Activated CD4-positive, alpha-beta T cell treated with anti-CD3 and anti-CD28 coated beads, Interleukin-2, amount 10 ng/mL, durations not matched to agents 7 days and 5 days (primary cell): ENCODE data around the gene SALL1. TPM values are rescaled to one million over a fixed set of nuclear protein-coding genes. Genes with fewer than 3 reads are reported as not detected.
A peak's percentile ranks its signal among the peaks of the same experiment; 100 is the strongest.

ENCODE experiments used
- CTCF ChIA-PET: fragments of 350-600 bp; sonication (Branson Sonifier 250); formaldehyde crosslinking; loops from one replicate; lab custom pipeline; 2021; ENCODE audit warnings: antibody characterized with exemption; lab: Charles Lee
- POLR2A ChIA-PET: fragments of 350-600 bp; sonication (Branson Sonifier 250); formaldehyde crosslinking; loops from one replicate; lab custom pipeline; 2021; ENCODE audit warnings: antibody characterized with exemption; lab: Charles Lee
- DNase-seq: peaks from one replicate; pipeline ENCODE4 v3.0.0-alpha.2; 2020
- H3K27ac Mint-ChIP-seq: one replicate; pipeline ENCODE4 v1.8.0; 2021; ENCODE audit warnings: mild to moderate bottlenecking, moderate library complexity, mixed read lengths
- H3K27me3 Mint-ChIP-seq: one replicate; pipeline ENCODE4 v1.8.0; 2021; ENCODE audit warnings: mixed read lengths
- H3K36me3 Mint-ChIP-seq: one replicate; pipeline ENCODE4 v1.8.0; 2021; ENCODE audit warnings: low read depth, mixed read lengths
- H3K4me1 Mint-ChIP-seq: one replicate; pipeline ENCODE4 v1.8.0; 2021; ENCODE audit warnings: mixed read lengths
- H3K4me3 Mint-ChIP-seq: one replicate; pipeline ENCODE4 v1.8.0; 2021; ENCODE audit warnings: mild to moderate bottlenecking, moderate library complexity, mixed read lengths
- H3K9me3 Mint-ChIP-seq: one replicate; pipeline ENCODE4 v1.8.0; 2021; ENCODE audit warnings: mixed read lengths
- total RNA-seq, 2 experiments: library from RNA; stranded (reverse); gene quantifications; one replicate each; pipeline ENCODE4 v1.2.3, GENCODE V29; 2021

The SALL1 gene
- total RNA-seq, 2 experiments from 2014 or later = not detected

DNA sequence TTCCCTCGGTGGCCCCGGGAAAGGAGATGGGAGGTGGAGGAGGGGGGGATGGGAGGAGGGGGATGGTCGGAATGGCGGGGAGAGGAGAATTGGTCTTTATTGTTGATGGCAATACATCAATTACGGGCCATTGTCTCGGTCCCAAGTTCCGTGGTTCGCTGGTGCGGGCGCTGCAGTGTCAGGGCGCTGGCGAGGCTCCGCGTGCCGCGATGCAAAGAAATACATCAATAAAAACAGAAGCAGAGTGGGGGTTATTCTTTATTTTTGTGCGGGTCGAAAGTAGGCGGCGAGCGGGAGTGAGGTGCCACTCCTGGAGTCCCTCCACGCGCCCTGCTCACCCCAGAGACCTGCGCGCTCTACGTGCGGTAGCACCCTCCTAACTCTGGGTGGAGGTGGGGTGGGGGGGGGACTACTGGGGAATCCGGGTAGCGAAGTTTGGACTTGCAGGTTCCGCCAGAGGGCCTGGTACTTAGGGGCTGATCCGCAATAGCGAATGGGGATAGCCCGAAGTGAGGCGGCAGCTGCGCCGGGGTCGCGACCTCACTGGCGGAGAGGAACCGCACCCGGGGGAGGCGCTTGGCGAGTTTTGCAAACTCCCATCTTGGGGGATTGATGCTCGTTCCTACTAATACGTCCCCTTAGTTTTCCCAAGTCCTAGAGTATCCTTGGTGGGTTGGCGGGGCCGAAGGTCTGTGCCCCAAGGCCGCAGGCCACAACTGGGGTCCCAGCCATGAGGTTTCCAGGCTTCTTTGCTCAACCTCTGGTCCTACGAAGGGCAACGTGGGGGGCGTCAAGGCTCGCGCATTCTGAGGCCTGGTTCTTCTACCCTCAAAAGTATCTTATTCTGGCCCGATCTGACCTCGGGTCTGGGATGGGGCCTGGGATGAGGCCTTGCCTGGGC is 3.5 kb upstream of the SALL1 start:
- H3K27me3 Mint-ChIP-seq = peaks cover 67% of the 10 kb centered on the region

DNA sequence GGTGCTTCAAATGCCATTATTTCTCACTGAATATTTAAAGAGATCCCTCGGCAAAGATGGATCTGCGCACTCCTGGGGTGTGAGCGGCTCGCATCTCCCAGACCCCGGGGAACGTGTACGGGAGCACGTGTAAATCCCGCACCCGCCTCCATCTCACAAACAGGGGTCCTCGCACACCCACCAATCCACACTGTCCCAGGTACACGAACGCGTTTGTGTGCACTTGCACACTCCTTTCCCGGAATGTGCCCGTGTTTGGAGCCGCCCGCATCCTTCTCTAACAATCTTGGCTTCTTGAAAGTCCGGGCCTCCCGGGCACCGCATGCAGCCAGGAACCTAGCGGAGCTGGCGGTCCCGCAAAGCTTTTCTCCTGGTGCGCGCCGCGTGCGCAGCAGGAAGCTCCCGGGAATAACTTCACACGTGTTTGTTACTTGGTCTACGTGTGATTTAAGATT is 2.5 kb upstream of the SALL1 start:
- ChIA-PET POLR2A (no interaction called here), CTCF (no interaction called here)
- H3K4me1 Mint-ChIP-seq = peaks cover 2% of the 10 kb centered on the region
- H3K4me3 Mint-ChIP-seq = peak overlapping the region; percentile 48
- H3K27me3 Mint-ChIP-seq = peaks cover 73% of the 10 kb centered on the region
- H3K9me3 Mint-ChIP-seq = peaks cover 2% of the 10 kb centered on the region
- H3K27ac Mint-ChIP-seq = peak overlapping the region; percentile 73
- H3K36me3 Mint-ChIP-seq = peaks cover 3% of the 10 kb centered on the region
- DNase-seq = no peak

More for the DNA sequence above, 3.5 kb upstream of the SALL1 start:
- H3K36me3 Mint-ChIP-seq = peaks cover 3% of the 10 kb centered on the region
- H3K4me1 Mint-ChIP-seq = peaks cover 2% of the 10 kb centered on the region
- H3K9me3 Mint-ChIP-seq = peaks cover 2% of the 10 kb centered on the region
- H3K27ac Mint-ChIP-seq = peak overlapping the region; percentile 54
- CTCF ChIA-PET = no interaction called here
- H3K4me3 Mint-ChIP-seq = no peak overlapping the region
- no peak for DNase-seq
- POLR2A ChIA-PET = no interaction called here

DNA sequence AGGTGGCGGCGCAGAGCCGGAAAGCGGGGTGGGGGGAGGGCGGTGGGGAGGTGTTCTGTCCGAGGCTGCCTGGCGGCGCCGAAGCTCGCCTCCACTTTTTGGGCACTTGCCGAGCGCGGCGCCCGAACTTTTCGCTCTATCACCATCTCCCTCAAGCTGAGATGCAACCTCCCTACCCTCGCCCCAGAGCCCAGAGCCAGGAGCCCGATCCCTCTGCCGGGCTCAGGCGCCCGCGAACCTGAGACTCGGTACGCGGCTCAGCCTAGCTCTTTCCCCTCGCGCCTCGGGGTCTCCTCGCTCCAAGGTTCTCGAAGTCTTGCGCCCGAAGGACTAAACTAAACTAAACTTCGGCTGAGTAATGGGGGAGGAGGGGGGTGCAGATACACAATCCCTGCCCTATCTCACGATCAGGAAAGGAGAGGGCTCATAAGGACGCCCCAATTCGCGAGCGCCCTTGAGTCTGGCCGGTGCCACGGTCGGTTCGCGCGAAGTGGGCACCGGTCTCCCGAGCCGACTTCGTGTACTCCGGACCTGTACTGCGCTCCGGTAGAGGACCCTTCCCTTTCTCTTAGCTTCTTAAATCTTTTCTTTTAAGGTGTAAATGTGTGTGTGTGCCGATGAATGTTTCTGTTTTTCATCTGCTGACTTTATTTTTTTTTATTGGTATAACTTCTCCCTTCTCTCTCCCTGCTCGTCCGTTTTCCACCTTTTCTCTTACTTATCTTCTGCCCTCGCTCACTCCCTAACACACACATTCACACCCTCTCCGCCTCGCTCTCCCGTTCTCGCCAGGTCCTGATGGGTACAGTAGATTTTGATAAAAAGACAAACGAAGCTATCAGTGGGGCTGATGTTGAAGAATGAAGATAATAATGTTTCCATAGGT is 1.9 kb upstream of the SALL1 start:
- Mint-ChIP-seq H3K9me3 (peaks cover 2% of the 10 kb centered on the region), H3K4me3 (peak overlapping the region; percentile 48), H3K36me3 (peaks cover 3% of the 10 kb centered on the region), H3K27me3 (peaks cover 77% of the 10 kb centered on the region), H3K4me1 (peaks cover 2% of the 10 kb centered on the region), H3K27ac (peak overlapping the region; percentile 73)
- CTCF ChIA-PET = interaction anchor here (0.7 kb wide), 1 partner anchor 23 kb away, joined by 3 read pairs; no protein-coding TSS in a partner anchor
- POLR2A ChIA-PET = no interaction called here
- no peak for DNase-seq

DNA sequence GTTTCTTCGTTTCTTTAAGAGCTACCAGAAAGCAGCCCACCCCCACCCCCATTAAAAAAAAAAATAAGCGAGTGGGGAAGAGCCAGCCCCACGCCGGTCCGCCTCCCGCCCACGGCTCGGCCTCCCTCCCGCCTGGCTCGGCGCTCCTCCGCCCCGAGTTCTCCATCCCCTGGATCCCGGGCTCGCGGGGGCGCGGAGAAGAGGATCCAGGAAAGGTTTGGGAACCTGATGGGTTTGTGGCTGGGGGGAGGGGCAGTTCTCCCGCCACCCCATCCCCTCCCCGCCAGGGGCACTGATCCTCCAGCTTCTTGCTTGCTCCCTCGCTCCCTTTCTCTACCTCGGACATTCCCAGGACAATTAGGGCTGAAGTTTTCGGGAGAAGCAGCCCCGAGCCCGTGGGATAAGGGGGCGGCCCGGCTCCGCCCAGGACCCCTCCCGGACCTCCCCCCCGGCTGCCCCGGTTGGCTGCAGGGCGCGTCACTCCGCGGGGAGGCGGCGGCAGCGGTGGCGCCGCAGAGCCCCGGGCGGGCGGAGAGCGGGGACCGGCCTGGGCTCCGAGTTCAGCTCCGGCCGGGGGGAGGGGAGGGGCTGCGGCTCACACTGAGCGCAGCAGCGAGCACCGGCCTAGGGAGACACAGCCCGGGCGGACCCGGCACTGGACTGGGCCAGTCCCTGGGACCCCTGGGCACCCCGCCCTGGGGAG is 1.0 kb upstream of the SALL1 start:
- H3K9me3 Mint-ChIP-seq = peaks cover 2% of the 10 kb centered on the region
- H3K4me1 Mint-ChIP-seq = peaks cover 2% of the 10 kb centered on the region
- no peak for DNase-seq
- H3K27ac Mint-ChIP-seq = no peak overlapping the region
- CTCF ChIA-PET = interaction anchor here (0.5 to 0.7 kb wide), 2 partner anchors 24 to 610 kb away, joined by 3 read pairs; no protein-coding TSS in a partner anchor
- POLR2A ChIA-PET = no interaction called here
- peaks cover 3% of the 10 kb centered on the region for H3K36me3 Mint-ChIP-seq
- H3K27me3 Mint-ChIP-seq = peaks cover 76% of the 10 kb centered on the region
- no peak overlapping the region for H3K4me3 Mint-ChIP-seq

DNA sequence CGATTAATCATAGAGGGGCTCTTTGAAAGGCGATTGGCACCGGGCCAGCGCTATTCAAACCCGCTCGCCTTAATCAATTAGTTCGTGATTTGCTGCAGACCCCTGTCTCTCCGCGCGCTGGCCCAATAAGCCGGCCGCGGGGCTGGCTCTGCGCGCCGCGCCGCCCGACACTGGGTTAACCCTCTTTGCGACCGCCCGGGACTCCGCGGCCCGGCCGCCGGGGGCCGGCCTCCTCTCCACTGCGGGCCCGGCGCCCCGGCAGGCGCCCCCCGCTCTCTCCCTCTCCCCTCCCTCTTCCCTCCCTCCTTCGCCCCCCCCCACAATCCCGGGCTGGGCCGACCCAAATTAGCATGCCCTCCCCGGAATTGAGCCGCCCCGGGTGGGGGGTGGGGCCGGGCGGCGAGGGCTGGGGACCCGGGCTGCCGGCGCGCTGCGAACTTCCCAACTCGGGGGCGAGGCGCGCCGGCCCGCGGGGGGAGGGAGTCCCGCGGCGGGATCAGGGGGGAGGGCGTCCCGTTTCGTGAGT is 428 bp upstream of the SALL1 start:
- H3K36me3 Mint-ChIP-seq = peaks cover 3% of the 10 kb centered on the region
- no peak for DNase-seq
- no peak overlapping the region for H3K27ac Mint-ChIP-seq
- H3K4me3 Mint-ChIP-seq = no peak overlapping the region
- peaks cover 75% of the 10 kb centered on the region for H3K27me3 Mint-ChIP-seq
- POLR2A ChIA-PET = no interaction called here
- CTCF ChIA-PET = interaction anchor here (0.5 kb wide), 1 partner anchor 610 kb away, joined by 3 read pairs; no protein-coding TSS in a partner anchor
- peaks cover 2% of the 10 kb centered on the region for H3K9me3 Mint-ChIP-seq
- peaks cover 2% of the 10 kb centered on the region for H3K4me1 Mint-ChIP-seq

DNA sequence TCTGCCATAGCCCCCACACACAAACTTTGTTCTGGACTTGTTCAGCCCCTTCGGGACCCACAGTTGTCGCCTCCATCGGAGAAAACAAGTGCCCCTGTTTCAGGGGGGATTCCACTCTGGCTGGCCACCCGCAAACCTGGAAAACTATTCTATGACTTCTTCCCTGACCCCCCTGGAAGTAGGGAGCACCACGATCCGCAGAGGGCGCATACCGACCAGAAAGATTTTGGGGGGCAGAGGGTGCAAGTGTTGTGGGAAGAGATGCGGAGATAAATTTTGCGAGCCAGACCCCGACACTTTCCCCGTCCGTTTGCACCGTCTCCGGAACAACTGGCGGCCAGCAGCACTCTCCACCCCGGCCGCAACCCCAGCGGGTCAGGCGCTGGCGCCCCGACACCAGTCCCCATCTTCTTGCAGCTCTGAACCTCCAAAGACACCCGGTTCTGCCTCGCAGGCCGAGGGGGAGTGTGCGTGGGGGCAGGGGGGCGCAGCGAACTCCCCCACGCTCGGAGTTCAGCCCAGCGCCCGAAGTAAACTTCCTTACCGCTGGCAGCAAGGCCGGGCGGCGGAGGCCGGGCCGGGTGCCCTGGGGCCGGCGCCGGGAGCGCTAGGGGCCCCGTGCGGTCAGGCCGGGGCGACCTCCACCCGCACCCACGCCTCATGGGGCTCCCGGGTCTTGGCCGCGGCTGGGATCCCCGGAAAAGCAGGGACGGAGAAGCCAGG is 744 bp downstream of the SALL1 start:
- POLR2A ChIA-PET = no interaction called here

DNA sequence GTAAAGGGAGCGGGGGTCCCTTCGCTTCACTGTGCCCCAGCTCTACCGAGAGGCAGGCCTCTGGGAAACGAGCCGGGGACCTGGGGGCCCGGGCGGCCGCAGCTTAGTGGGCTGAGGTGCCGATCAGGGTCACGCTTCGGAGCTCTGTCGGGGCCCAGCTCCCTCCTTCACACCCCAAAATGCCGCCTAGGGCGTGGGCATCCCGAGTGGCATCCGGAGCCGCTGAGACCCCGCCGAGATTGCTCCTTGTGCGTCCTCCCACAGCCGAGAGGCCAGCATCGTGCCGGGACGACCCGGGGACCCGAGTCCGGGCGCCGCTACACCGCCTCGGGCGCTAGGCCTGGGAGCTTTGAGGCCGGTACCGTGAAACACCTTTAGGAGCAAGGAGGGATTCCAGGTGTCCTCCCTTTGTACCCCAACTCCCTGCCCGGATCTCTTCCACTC is 1.3 kb downstream of the SALL1 start:
- no peak for DNase-seq
- POLR2A ChIA-PET = no interaction called here
- Mint-ChIP-seq H3K27me3 (peaks cover 72% of the 10 kb centered on the region), H3K36me3 (peaks cover 3% of the 10 kb centered on the region), H3K27ac (peak overlapping the region; percentile 64), H3K4me3 (no peak overlapping the region), H3K9me3 (peaks cover 2% of the 10 kb centered on the region), H3K4me1 (peaks cover 2% of the 10 kb centered on the region)
- CTCF ChIA-PET = no interaction called here

More for the DNA sequence above, 744 bp downstream of the SALL1 start:
- H3K4me1 Mint-ChIP-seq = peaks cover 2% of the 10 kb centered on the region
- CTCF ChIA-PET = no interaction called here
- H3K27me3 Mint-ChIP-seq = peaks cover 75% of the 10 kb centered on the region
- H3K4me3 Mint-ChIP-seq = no peak overlapping the region
- H3K9me3 Mint-ChIP-seq = peaks cover 2% of the 10 kb centered on the region
- peak overlapping the region; percentile 64 for H3K27ac Mint-ChIP-seq
- H3K36me3 Mint-ChIP-seq = peaks cover 3% of the 10 kb centered on the region
- no peak for DNase-seq

DNA sequence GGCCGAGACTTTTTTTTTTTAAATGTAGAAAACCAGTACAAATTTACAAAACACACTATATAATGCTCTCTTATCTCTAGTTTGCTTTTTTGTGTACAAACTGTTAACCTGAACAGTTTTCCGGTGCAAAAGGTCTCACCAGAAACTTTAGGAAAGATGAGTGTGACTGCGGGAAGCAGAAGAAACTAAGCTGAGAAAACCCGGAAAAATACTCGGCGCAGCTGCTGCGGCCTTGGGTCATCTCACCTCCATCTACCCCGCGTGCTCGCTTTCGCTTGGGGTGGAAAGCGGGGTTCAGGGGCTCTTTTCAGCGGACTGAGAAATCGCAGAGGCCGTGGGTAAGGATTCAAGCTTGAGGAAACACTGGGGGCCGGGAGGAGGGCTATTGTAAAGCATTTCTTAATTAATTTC is 1.8 kb downstream of the SALL1 start:
- no peak overlapping the region for H3K4me3 Mint-ChIP-seq
- peaks cover 2% of the 10 kb centered on the region for H3K9me3 Mint-ChIP-seq
- POLR2A ChIA-PET = no interaction called here
- peaks cover 2% of the 10 kb centered on the region for H3K4me1 Mint-ChIP-seq
- H3K36me3 Mint-ChIP-seq = peaks cover 3% of the 10 kb centered on the region
- CTCF ChIA-PET = no interaction called here
- no peak for DNase-seq
- peaks cover 70% of the 10 kb centered on the region for H3K27me3 Mint-ChIP-seq
- H3K27ac Mint-ChIP-seq = no peak overlapping the region

DNA sequence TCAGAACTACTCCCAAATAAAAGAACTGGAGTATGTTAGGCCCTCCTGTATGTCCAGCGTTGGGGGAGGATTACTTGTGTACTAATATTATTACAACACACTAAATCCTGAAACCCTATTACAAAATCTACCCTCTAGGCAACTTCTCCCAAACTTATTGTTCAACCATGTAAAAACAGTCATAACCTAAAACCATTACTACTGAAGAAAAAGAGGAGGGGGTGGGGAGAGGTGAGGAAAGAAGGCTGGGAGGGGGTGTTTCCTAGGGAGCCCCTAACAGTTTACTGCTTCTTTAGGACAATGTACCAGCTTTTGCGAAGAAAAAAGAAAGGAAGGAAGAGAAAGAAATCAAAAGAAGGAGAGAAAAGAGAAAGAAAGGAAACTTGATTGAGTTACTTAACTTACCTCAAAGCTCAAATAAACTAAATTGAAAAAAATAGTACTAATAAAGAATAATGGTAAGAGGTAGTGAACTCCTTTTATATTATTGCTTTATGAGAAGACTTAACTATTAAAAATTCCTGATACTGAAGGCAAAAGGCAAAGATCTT is 2.3 kb downstream of the SALL1 start:
- Mint-ChIP-seq H3K4me3 (no peak overlapping the region), H3K4me1 (peaks cover 2% of the 10 kb centered on the region), H3K36me3 (peaks cover 2% of the 10 kb centered on the region), H3K9me3 (peaks cover 2% of the 10 kb centered on the region), H3K27me3 (peaks cover 65% of the 10 kb centered on the region), H3K27ac (no peak overlapping the region)
- no peak for DNase-seq
- ChIA-PET POLR2A (no interaction called here), CTCF (no interaction called here)

DNA sequence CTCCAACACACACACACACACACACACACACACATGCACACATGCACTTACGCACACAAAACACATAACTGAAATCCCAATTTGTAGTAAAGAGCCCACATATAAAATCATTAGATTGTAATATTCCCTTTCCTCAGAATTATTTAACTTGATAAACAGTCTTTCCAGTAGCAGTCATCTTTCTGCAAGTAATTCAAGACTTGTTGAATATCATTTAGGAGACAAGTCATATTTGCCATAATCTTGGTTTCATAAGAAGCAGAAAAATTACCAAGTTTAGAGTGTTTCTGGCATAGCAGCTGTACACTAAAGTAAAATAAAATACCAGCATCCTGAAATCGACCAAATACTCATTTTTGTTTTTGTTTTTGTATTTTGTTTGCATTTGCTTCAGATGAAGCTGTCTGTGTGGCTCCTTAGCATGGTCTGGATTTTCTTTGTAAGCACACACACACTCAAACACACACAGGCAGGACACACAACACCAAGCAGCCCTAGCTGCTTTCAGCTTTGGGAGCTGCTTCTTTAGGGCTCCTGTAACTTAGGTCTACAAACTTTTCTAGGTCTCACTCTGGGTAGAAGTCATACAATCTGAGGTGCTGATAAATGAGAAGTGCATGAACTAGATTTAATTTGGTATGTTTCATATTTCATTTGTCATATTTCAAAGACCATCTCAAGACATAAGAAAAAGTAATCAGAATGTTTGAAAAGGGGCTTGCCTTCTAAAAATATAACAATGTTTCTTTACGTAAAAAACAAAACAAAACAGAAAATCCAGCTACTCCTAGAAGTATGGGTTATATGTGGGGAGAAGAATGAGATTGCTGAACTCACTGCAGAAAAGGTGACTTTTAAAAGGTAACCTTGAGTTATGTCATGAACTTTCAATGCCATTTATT is 3.0 kb downstream of the SALL1 start:
- Mint-ChIP-seq H3K4me1 (peaks cover 2% of the 10 kb centered on the region), H3K36me3 (peaks cover 2% of the 10 kb centered on the region), H3K4me3 (no peak overlapping the region), H3K27ac (no peak overlapping the region), H3K27me3 (peaks cover 58% of the 10 kb centered on the region), H3K9me3 (no peaks in the 10 kb centered on the region)
- POLR2A ChIA-PET = no interaction called here
- DNase-seq = no peak
- CTCF ChIA-PET = no interaction called here
